Measurements from ENCODE around the gene FAAH. TPM values are rescaled to one million over a fixed set of nuclear protein-coding genes. Genes with fewer than 3 reads are reported as not detected.

FAAH gene
- total and polyA plus RNA-seq, 4 donors = 13.9 to 34.8 (median 27.8) TPM

DNA sequence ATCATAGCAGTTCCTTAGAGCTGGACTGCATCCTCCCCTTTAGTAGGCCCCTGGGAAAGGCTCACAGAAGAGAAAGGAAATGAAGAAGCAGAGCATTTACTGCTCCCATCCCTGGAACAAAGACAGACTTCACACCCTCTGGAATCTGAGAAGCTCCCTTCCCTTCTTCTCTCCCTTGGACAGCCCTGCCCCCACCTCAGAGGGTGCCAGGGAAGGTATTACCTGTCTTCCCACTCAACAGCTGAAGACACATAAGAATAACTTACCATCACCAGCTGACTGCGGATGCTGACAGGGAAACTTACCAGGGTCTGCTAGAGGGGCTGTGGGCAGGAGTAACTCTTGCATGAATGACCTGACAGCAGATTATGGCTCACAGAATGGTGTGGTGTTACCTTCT, 14.1 kb upstream of the FAAH start:
- ATAC-seq (ENCODE audit: insufficient read depth, low FRiP score) (no peak), DNase-seq (no peak)
- TF ChIP-seq, protein P1, sequence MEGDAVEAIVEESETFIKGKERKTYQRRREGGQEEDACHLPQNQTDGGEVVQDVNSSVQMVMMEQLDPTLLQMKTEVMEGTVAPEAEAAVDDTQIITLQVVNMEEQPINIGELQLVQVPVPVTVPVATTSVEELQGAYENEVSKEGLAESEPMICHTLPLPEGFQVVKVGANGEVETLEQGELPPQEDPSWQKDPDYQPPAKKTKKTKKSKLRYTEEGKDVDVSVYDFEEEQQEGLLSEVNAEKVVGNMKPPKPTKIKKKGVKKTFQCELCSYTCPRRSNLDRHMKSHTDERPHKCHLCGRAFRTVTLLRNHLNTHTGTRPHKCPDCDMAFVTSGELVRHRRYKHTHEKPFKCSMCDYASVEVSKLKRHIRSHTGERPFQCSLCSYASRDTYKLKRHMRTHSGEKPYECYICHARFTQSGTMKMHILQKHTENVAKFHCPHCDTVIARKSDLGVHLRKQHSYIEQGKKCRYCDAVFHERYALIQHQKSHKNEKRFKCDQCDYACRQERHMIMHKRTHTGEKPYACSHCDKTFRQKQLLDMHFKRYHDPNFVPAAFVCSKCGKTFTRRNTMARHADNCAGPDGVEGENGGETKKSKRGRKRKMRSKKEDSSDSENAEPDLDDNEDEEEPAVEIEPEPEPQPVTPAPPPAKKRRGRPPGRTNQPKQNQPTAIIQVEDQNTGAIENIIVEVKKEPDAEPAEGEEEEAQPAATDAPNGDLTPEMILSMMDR (IDR thresholded peaks at IDR 0.05; ENCODE audit: control extremely low read depth, extremely low read depth) = no peak
- H3K4me1 ChIP-seq (ENCODE audit: control insufficient read depth in 5 of 5, insufficient read depth in 5 of 5, low read length in 5 of 5) = no peaks in the 10 kb centered on the region
- H3K36me3 ChIP-seq (ENCODE audit: control insufficient read depth in 4 of 4, insufficient read depth in 4 of 4, low read length in 4 of 4) = no peaks in the 10 kb centered on the region
- peaks cover 0 to 2% (median 0%) of the 10 kb centered on the region in 4 donors for H3K9me3 ChIP-seq (ENCODE audit: control insufficient read depth in 4 of 4, insufficient read depth in 3 of 4, low read length in 3 of 4)
- 96 to 100% methylated on average over 1 of the region's 1 CpG for WGBS, 2 donors
- H3K4me3 ChIP-seq = no peak overlapping the region
- H3K27me3 ChIP-seq (ENCODE audit: control insufficient read depth in 3 of 3, insufficient read depth in 3 of 3, low read length in 2 of 3) = no peaks in the 10 kb centered on the region
- no peak overlapping the region for H3K9ac ChIP-seq (ENCODE audit: insufficient read depth in 1 of 2, low read length in 2 of 2)
- no peak overlapping the region for H3K27ac ChIP-seq (ENCODE audit: low read depth in 1 of 2, low read length in 1 of 2)

- no peak for ATAC-seq (ENCODE audit: insufficient read depth, low FRiP score)
- H3K36me3 ChIP-seq (ENCODE audit: control insufficient read depth in 4 of 4, insufficient read depth in 4 of 4, low read length in 4 of 4) = no peaks in the 10 kb centered on the region
- H3K27me3 ChIP-seq (ENCODE audit: control insufficient read depth in 3 of 3, insufficient read depth in 3 of 3, low read length in 2 of 3) = no peaks in the 10 kb centered on the region
- TF ChIP-seq, protein P1 (IDR thresholded peaks at IDR 0.05; ENCODE audit: control extremely low read depth, extremely low read depth) = no peak
- no peak overlapping the region for H3K4me3 ChIP-seq
- no peak for DNase-seq
- peaks cover 0 to 2% (median 0%) of the 10 kb centered on the region in 4 donors for H3K9me3 ChIP-seq (ENCODE audit: control insufficient read depth in 4 of 4, insufficient read depth in 3 of 4, low read length in 3 of 4)
- H3K4me1 ChIP-seq (ENCODE audit: control insufficient read depth in 5 of 5, insufficient read depth in 5 of 5, low read length in 5 of 5) = no peaks in the 10 kb centered on the region
- no peak overlapping the region for H3K9ac ChIP-seq (ENCODE audit: insufficient read depth in 1 of 2, low read length in 2 of 2)
- no peak overlapping the region for H3K27ac ChIP-seq (ENCODE audit: low read depth in 1 of 2, low read length in 1 of 2)
These were observed 13.6 kb upstream of the FAAH start for GRCh38 chr1:46380508-46380907.

GRCh38 chr1:46393510-46393909, 607 bp upstream of the FAAH start:
- ATAC-seq (ENCODE audit: insufficient read depth, low FRiP score) (no peak), DNase-seq (no peak)
- no peaks in the 10 kb centered on the region for H3K27me3 ChIP-seq (ENCODE audit: control insufficient read depth in 3 of 3, insufficient read depth in 3 of 3, low read length in 2 of 3)
- TF ChIP-seq, protein P1 (IDR thresholded peaks at IDR 0.05; ENCODE audit: control extremely low read depth, extremely low read depth) = no peak
- no peak overlapping the region for H3K9ac ChIP-seq (ENCODE audit: insufficient read depth in 1 of 2, low read length in 2 of 2)
- no peaks in the 10 kb centered on the region for H3K36me3 ChIP-seq (ENCODE audit: control insufficient read depth in 4 of 4, insufficient read depth in 4 of 4, low read length in 4 of 4)
- H3K4me3 ChIP-seq = no peak overlapping the region
- H3K27ac ChIP-seq (ENCODE audit: low read depth in 1 of 2, low read length in 1 of 2) = no peak overlapping the region
- peaks cover 0 to 29% (median 9%) of the 10 kb centered on the region in 5 donors for H3K4me1 ChIP-seq (ENCODE audit: control insufficient read depth in 5 of 5, insufficient read depth in 5 of 5, low read length in 5 of 5)
- H3K9me3 ChIP-seq (ENCODE audit: control insufficient read depth in 4 of 4, insufficient read depth in 3 of 4, low read length in 3 of 4) = peaks cover 0 to 8% (median 4%) of the 10 kb centered on the region in 4 donors
- WGBS, 2 donors = 88 to 89% methylated on average over 12 of the region's 12 CpGs

DNA sequence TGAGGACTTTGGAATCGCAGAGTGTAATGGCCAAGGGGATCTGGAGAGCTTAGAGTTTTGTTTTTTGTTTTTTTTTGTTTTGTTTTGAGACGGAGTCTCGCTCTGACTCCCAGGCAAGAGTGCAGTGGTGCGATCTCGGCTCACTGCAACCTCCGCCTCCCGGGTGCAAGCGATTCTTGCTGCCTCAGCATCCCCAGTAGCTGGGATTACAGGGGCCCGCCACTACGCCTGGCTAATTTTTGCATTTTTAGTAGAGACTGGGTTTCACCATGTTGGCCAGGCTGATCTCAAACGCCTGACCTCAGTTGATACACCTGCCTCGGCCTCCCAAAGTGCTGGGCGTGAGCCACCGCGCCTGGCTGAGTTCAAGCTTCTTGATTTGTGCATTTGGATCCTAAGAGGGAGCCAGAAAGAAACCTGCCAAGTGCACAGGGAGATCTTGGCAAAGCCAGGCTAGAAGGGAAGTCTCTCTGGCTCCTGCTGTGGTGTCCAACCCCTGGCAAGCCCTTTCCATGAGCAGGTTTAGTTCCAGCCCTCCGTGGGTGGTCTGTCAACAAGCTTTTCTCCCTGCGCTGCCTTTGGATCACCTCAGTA, 852 bp downstream of the FAAH start:
- peak overlapping the region in 1 of 2 donors; percentile 46 for H3K9ac ChIP-seq (ENCODE audit: insufficient read depth in 1 of 2, low read length in 2 of 2)
- TF ChIP-seq, protein P1 (IDR thresholded peaks at IDR 0.05; ENCODE audit: control extremely low read depth, extremely low read depth) = no peak
- peaks cover 0 to 29% (median 9%) of the 10 kb centered on the region in 5 donors for H3K4me1 ChIP-seq (ENCODE audit: control insufficient read depth in 5 of 5, insufficient read depth in 5 of 5, low read length in 5 of 5)
- peaks cover 0 to 8% (median 4%) of the 10 kb centered on the region in 4 donors for H3K9me3 ChIP-seq (ENCODE audit: control insufficient read depth in 4 of 4, insufficient read depth in 3 of 4, low read length in 3 of 4)
- no peaks in the 10 kb centered on the region for H3K27me3 ChIP-seq (ENCODE audit: control insufficient read depth in 3 of 3, insufficient read depth in 3 of 3, low read length in 2 of 3)
- H3K4me3 ChIP-seq = peak overlapping the region; percentile 57
- ATAC-seq (ENCODE audit: insufficient read depth, low FRiP score) (no peak), DNase-seq (peak in 2 of 3 donors; percentile 34 to 46)
- H3K36me3 ChIP-seq (ENCODE audit: control insufficient read depth in 4 of 4, insufficient read depth in 4 of 4, low read length in 4 of 4) = no peaks in the 10 kb centered on the region
- WGBS, 2 donors = 46 to 57% methylated on average over 17 of the region's 17 CpGs
- peak overlapping the region in 1 of 2 donors; percentile 86 for H3K27ac ChIP-seq (ENCODE audit: low read depth in 1 of 2, low read length in 1 of 2)

All from lung (tissue), 12 donors.